Upper lobe of right lung (tissue), 1 donor: ENCODE data around the gene LCT. TPM values are rescaled to one million over a fixed set of nuclear protein-coding genes. Genes with fewer than 3 reads are reported as not detected.
"Not testable (repeated sequence)": the region's sequence is repeated elsewhere in the genome, so short reads cannot be mapped to it uniquely, and the experiment has no call there.

ENCODE experiments used
- ATAC-seq: fragments of 200-7000 bp; cut with Tn5 transposase; one replicate; pipeline ENCODE4 v1.9.1; 2020; ENCODE audit warnings: mild to moderate bottlenecking, moderate library complexity
- DNase-seq: peaks from one replicate; pipeline ENCODE4 v3.0.0-alpha.2; 2020
- H3K27ac ChIP-seq: fragments of 200-600 bp; one replicate; pipeline ENCODE4 v1.8.0; 2022
- H3K27me3 ChIP-seq: fragments of 200-600 bp; one replicate; pipeline ENCODE4 v1.8.0; 2022; ENCODE audit warnings: mild to moderate bottlenecking
- H3K36me3 ChIP-seq: fragments of 200-600 bp; one replicate; pipeline ENCODE4 v1.8.0; 2022
- H3K4me1 ChIP-seq: fragments of 200-600 bp; one replicate; pipeline ENCODE4 v1.8.0; 2022
- H3K4me3 ChIP-seq: fragments of 200-600 bp; one replicate; pipeline ENCODE4 v1.8.0; 2022; ENCODE audit warnings: mild to moderate bottlenecking
- H3K9me3 ChIP-seq: fragments of 200-600 bp; one replicate; pipeline ENCODE4 v1.8.0; 2022
- intact Hi-C: fragments of 100-400 bp; cut with DNase I; formaldehyde crosslinking; loops from one replicate; pipeline ENCODE4 v1.11.0; 2022
- total RNA-seq: library from RNA; stranded (reverse); fragmentation: NEBNext Ultra II Directional; extraction: Animal tissue kit (Norgen Biotek cat#: 25700); gene quantifications from one replicate; pipeline ENCODE4 v1.2.1, GENCODE V29; 2021
- TF ChIP-seq, protein P1 (sequence below): fragments of 200-600 bp; IDR thresholded peaks from one replicate; pipeline ENCODE4 v1.8.0; 2022; ENCODE audit warnings: antibody characterized with exemption
- donor health status: DM: no; HTN: yes; CAD: no; lungs with severe emphysema.

The LCT gene
- total RNA-seq, 1 donor from 2014 or later, result not detected

DNA sequence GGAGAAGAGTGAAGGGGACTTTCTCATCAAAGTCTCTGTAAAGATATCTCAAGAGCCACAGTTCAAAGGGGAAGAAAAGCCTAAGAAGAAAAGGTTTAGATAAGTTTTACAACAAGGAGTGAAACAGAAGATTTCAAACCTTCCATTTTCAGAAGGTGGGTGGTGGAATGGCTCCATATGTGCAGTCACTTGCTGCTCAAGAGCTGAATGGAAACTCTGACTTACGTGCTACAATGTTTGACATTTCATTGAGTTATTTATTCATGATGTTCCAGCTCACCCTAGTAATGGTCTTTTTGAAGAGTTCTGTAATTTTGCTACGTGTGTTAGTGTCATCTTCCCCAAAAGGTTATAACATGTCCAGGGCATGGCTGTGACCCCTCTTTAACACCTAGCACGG is 21.7 kb downstream of the LCT start:
- no peaks in the 10 kb centered on the region for H3K4me1 ChIP-seq
- TF ChIP-seq, protein P1, sequence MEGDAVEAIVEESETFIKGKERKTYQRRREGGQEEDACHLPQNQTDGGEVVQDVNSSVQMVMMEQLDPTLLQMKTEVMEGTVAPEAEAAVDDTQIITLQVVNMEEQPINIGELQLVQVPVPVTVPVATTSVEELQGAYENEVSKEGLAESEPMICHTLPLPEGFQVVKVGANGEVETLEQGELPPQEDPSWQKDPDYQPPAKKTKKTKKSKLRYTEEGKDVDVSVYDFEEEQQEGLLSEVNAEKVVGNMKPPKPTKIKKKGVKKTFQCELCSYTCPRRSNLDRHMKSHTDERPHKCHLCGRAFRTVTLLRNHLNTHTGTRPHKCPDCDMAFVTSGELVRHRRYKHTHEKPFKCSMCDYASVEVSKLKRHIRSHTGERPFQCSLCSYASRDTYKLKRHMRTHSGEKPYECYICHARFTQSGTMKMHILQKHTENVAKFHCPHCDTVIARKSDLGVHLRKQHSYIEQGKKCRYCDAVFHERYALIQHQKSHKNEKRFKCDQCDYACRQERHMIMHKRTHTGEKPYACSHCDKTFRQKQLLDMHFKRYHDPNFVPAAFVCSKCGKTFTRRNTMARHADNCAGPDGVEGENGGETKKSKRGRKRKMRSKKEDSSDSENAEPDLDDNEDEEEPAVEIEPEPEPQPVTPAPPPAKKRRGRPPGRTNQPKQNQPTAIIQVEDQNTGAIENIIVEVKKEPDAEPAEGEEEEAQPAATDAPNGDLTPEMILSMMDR, result no peak
- H3K4me3 ChIP-seq, result no peak overlapping the region
- intact Hi-C loops, result no loop called here
- DNase-seq (no peak), ATAC-seq (no peak)
- no peaks in the 10 kb centered on the region for H3K9me3 ChIP-seq
- H3K36me3 ChIP-seq, result no peaks in the 10 kb centered on the region
- H3K27me3 ChIP-seq, result no peaks in the 10 kb centered on the region
- H3K27ac ChIP-seq, result no peak overlapping the region

DNA sequence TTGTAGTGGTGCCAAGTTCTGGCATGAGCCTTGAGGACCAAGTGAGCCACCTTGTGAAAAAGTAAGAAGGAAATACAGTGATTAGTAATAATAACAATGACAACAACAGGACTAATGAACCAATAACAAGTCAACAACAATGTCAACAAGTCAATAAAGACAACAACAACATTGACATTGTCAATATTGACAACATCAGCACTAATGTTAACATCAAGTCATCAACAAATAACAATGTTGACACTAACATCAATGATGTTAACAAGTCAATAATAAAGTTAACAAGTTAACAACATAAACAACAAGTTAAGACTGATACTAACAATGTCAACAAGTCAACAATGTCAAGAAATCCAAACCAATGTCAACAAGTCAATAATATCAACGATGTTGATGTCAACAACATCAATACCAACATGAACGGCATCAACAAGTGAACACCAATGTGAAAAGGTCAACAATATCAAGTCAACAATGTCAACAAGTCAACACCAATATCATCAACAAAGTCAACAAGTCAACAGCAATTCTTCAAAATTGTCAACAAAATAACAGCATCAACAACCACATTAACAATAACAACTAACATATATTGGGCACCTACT is 24.0 kb downstream of the LCT start:
- TF ChIP-seq, protein P1, result no peak
- intact Hi-C loops, result no loop called here
- no peaks in the 10 kb centered on the region for H3K9me3 ChIP-seq
- DNase-seq, result no peak
- no peaks in the 10 kb centered on the region for H3K4me1 ChIP-seq
- H3K27me3 ChIP-seq, result no peaks in the 10 kb centered on the region
- ATAC-seq, result no peak
- no peak overlapping the region for H3K27ac ChIP-seq
- H3K36me3 ChIP-seq, result no peaks in the 10 kb centered on the region
- H3K4me3 ChIP-seq, result no peak overlapping the region

DNA sequence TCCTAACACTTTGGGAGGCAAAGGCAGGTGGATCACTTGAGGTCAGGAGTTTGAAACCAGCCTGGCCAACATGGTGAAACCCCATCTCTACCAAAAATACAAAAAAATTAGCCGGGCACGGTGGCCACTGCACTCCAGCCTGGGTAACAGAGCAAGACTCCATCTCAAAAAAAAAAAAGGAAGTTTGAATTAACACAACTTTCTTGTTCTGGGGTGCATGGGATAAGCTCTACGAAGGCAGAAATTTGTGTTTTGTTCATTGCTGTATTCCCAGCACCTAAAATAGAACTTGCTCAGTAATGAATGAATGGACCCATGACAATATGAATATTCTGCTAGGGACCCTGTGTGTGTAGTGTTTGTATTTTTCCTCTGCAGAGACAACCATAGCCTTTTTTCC is 29.1 kb downstream of the LCT start:
- H3K4me3 ChIP-seq, intact Hi-C loops, H3K36me3 ChIP-seq, H3K4me1 ChIP-seq, DNase-seq, ATAC-seq, H3K9me3 ChIP-seq, H3K27me3 ChIP-seq, H3K27ac ChIP-seq: not testable (repeated sequence)

DNA sequence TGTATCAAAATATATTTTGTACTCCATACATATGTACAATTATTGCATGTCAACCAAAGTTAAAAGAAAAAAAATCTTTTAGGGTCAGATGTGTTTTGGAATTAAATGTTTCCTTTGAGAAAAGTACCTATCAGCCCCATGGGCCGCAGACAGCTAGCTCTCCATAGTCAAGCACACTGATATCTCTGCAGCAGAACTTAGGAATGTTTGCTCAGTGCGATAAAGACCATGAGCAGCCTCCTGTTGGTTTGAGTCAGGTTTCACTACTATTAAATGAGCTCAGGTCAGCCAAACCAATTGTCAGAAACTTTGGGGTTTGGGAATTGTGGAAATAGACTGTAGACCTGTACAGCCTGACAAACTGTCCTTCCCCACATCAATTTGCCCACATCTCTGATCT is 33.7 kb downstream of the LCT start:
- Histone ChIP-seq H3K27me3 (no peaks in the 10 kb centered on the region), H3K4me3 (no peak overlapping the region), H3K4me1 (no peaks in the 10 kb centered on the region), H3K27ac (no peak overlapping the region), H3K9me3 (no peaks in the 10 kb centered on the region), H3K36me3 (no peaks in the 10 kb centered on the region)
- intact Hi-C loops, result no loop called here
- no peak for DNase-seq
- TF ChIP-seq, protein P1, result no peak
- ATAC-seq, result peak; percentile 69

DNA sequence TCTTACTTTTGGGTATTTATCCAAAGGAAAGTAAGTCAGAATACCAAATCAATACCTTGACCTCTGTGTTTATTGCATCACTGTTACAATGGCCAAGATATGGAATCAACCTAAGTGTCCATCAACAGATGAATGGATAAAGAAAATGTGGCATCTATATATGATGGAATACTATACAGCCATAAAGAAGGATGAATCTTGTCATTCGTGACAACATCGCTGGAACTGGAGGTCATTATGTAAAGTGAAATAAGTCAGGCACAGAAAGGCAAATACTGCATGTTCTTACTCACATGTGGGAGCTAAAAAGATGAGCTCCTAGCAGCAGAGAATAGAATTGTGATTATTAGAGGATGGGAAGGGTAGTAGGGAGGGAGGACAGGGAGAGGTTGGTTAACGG is 34.6 kb downstream of the LCT start:
- H3K9me3 ChIP-seq, result no peaks in the 10 kb centered on the region
- H3K4me3 ChIP-seq, result no peak overlapping the region
- no peak overlapping the region for H3K27ac ChIP-seq
- H3K4me1 ChIP-seq, result no peaks in the 10 kb centered on the region
- H3K27me3 ChIP-seq, result no peaks in the 10 kb centered on the region
- DNase-seq (no peak), ATAC-seq (no peak)
- intact Hi-C loops, result no loop called here
- TF ChIP-seq, protein P1, result no peak
- no peaks in the 10 kb centered on the region for H3K36me3 ChIP-seq

DNA sequence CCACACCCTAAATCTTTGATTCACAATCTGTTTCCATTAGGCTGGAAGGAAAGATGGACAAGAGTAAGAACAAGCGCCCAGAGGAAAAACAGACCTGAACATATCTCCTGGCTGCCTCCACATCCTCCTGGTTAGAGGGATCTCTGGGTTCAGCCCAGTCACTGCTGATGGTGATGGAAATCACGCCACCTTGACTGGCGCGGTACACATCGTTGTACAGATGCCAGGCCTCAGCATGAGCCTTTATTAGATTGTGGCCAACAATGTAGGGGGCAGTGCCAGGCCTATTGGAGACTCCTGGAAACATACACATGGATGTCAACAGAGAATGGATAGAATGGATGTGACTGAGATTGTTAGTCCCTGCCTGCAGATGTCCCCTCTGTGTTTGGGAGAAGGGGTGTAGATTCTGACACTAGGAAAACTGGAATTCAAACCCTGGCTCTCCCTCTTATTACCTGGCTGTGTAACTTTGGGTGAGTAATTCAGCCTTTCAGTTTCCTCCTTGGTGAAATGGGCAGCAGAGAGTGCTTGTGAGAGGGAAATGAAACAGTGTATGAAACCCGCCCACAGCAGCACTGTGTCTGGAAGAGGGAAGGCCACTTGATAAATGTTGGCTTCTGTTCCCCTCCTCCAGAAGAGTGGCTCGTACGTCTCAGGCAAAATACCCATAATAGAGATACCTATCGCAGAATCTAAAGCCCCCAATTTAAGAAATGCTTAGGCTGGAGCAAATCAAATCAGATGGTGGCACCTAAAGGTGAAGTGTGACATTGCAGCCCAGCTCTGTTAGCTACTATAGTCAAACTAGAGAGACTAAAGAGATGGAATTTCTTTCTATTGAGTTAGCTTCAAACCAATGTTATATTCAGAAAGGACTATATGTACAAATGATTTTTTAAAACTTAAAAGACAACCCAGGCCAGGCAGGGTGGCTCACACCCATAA is 36.2 kb downstream of the LCT start:
- intact Hi-C loops, result no loop called here
- Histone ChIP-seq H3K36me3 (no peaks in the 10 kb centered on the region), H3K27ac (no peak overlapping the region), H3K4me1 (no peaks in the 10 kb centered on the region), H3K4me3 (no peak overlapping the region), H3K9me3 (no peaks in the 10 kb centered on the region), H3K27me3 (no peaks in the 10 kb centered on the region)
- ATAC-seq (no peak), DNase-seq (no peak)
- TF ChIP-seq, protein P1, result no peak
